ACHN (cell line): ENCODE data around the gene DNMT3L.
A peak's percentile ranks its signal among the peaks of the same experiment; 100 is the strongest.

Source experiments
- DNase-seq: peaks from one replicate; pipeline ENCODE4 v3.0.0-alpha.2; 2015
- in situ Hi-C: cut with HindIII; loops from 2 replicates; pipeline ENCODE4 v1.10.0; 2017; ENCODE audit warnings: low sequenced_read_pairs, low pct_ligation_motif_present, low pct_unique_long_range_greater_than_20kb

DNMT3L gene

DNA sequence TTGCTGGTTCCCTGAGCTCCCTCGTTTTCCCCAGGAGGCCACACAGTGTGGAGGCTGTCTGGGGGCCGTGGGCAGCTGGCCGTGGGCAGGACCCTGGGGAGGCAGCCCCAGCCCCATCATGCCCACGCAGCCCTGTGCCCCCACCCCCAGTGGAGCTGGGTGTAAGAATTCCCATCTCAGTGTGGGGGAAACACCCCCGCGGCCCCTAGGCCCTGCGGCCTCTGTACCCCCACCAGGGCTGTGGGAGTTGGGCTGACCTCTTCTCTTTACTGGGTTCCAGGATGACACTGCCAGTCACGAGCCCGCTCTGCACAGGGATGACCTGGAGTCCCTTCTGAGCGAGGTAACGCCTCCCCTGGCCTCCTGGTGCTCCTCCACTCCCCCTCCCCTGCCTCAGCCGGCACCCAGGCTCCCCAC is 34.4 kb upstream of the DNMT3L start:
- in situ Hi-C loops: no loop called here
- no peak for DNase-seq

DNA sequence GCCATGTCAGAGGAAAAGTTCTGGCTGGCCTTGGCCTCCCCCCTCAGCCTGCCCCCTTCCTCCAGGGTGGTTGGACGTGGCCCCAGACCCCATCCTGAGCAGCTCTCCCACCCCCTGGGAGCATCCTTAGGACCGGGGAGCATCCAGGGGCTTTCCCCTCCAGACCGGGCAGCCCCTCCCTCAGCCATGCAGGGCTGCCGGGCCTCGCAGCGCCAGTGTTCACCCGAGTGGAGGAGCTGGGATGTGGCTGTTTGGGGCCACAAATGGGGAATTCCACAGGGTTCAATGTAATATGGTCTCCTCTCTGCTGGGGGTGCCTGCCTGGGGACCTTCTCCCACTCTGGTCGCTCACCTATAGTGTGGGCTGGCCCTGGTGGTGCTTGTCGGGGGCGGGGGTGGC is 33.9 kb upstream of the DNMT3L start:
- DNase-seq: no peak
- in situ Hi-C loops: no loop called here

DNA sequence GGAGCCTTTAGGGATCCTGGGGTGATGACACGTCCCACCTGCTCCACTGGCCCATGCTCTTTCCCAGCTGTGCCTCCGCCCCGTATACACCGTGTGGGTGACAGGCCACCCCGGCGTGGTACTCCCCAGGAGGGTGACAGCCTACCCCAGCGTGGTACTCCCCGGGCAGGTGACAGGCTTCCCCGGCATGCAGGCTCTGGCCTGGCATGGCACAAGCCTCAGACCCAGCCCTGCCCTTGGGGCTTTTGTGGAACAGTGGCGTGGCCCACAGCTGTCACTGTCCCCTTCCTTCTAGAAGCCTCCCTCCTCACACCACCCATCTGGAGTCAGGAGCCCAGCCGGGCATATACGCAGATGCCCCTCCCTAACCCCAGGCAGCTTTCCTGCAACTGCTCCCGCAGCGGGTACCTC is 33.5 kb upstream of the DNMT3L start:
- DNase-seq: no peak

DNA sequence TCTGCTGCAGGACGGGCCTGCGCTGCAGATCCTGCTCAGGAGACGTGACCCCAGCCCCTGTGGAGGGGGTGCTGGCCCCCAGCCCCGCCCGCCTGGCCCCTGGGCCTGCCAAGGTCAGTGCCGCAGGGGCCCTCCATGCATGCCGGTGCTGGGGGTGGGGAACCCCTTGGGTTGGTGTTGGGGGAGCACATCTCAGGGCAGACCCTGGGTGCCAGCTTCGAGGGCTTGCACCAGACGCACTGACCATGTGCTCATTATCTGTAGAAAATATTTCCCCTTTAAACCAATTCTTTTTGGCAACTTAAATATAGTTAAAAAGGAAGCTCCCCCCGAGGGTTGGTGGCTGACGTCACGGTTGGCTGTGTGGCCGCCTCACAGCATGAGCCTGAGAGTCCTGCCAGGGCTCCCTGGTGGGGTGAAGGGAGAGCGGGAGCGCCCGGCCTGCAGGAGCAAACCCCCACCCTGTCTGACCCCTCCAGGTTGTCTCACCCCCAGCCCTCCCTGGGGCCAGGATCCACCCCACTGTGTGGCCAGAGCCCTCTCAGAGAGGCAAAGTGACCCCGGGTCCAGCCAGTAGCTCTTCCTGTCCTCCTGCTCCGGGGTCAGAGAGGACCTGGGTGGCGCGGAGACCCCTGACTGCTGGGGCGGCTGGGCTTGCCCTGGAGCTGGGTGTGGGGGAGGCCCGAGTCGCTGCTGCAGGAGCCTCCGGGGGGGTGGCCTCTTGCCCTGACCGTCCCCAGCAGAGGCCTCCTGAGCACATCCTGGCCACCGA is 32.9 kb upstream of the DNMT3L start:
- peak; percentile 18 for DNase-seq
- in situ Hi-C loops: no loop called here

More for the DNA sequence above, 33.5 kb upstream of the DNMT3L start:
- in situ Hi-C loops: no loop called here

DNA sequence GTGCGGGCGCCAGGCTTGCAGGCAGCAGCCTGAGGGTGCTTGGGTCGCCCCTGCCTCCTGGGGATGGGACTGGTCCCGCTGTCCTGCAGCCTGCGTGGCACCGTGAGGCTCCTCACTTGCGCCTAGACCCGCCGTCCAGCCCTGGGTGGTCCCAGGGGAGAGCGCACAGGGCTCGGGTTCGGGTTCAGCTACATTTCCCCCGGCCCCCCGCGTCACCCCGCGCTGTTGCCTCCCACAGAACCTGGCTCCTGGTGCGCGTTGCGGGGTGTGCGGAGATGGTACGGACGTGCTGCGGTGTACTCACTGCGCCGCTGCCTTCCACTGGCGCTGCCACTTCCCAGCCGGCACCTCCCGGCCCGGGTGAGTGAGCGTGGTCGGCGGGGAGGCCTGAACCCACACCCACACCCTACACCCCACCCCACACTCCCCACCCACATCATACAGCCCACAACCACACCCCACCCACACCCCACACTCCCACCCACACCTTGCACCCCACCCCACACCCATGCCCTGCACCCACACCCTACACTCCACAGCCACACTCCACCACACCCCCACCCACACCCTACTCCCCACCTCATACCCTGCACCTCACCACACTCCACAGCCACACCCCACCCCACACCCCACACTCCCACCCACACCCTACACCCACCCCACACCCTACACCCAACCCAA is 32.0 kb upstream of the DNMT3L start:
- in situ Hi-C loops: no loop called here
- DNase-seq: no peak

DNA sequence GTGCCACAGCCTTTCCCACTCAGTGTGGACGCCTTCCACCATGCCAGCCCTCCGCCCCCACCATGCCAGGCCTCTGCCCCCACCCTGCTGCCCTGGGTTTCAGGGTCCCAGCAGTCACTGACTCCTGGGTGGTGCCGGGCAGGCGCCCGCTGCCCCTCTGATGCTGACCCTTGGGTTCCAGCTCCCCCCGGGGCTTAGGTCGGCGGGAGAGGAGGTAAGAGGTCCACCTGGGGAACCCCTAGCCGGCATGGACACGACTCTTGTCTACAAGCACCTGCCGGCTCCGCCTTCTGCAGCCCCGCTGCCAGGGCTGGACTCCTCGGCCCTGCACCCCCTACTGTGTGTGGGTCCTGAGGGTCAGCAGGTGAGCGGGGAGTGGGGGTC is 31.1 kb upstream of the DNMT3L start:
- no peak for DNase-seq
- in situ Hi-C loops: no loop called here

DNA sequence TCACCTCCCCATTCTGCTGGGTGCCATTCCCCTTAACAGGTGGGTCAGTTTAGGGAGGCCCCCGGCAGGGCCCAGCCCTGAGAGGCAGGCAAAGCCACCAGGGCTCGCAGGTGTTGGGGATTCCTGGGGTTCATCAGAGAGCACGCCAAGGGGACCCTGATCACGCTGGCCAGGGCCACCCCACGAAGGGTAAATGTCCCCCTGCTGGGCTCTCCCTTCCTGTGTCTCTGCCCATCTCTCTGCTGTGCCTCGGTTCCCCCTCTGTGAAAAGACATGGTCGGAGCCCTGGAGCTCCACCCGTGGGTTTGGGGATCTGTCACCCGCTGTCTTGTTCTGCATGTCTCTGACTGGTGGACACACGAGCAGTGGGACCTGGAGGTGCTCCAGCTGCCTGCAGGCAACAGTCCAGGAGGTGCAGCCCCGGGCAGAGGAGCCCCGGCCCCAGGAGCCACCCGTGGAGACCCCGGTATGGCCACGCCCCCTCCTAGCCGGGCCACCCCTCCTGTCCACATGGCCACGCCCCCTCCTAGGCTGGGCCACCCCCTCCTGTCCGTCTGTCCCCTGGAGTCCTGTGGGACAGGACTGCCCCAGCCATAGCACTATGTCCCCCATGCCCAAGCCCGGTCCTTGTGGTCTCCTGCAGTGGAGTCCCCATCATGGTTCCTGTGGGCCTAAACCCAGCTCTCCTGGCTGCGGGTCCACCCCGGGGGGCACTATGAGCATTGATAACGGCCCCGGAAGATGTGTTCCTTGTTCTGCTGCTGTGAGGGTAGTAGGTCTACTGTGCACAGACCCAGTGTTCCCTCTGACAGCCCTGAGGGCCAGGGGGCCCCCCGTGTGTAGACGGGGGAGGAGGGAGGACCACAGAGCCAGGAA is 30.5 kb upstream of the DNMT3L start:
- no peak for DNase-seq

DNA sequence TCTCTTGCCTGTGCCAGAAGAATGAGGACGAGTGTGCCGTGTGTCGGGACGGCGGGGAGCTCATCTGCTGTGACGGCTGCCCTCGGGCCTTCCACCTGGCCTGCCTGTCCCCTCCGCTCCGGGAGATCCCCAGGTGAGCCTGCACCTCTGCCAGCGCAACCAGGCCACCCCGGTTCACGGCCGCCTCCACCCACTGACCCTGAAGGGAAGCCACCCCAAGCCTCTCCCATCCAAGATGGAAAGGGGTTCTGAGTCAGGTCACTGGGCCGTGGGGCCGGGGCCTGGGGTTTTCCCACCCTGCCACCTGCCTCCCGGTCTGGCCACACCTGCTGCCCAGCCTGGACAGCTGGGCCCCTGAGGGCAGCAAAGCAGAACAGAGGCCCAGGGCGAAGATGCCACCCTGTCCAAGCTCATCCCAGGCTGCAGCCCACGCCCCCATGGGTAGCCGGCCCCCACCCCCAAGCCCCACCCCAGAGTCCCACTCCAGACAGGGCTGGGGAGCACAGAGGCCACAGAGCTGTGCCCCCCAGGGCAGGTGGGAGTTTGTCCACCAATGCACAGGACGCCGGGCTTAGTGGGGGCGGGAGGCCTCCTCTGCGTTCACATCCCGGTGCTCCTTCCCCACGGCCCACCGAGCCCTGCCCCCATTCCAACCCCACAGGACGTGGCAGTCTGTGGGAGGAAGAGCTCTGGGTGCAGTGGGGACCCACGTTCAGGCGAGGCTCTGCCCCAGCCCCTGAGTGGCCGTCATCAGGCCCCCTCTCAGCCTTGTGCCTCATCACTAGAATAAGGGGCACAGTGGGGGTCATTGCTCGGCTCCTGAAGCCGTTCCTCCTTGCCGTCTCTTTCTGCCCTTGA is 29.6 kb upstream of the DNMT3L start:
- no peak for DNase-seq
- in situ Hi-C loops: no loop called here

More for the DNA sequence above, 30.5 kb upstream of the DNMT3L start:
- in situ Hi-C loops: no loop called here

DNA sequence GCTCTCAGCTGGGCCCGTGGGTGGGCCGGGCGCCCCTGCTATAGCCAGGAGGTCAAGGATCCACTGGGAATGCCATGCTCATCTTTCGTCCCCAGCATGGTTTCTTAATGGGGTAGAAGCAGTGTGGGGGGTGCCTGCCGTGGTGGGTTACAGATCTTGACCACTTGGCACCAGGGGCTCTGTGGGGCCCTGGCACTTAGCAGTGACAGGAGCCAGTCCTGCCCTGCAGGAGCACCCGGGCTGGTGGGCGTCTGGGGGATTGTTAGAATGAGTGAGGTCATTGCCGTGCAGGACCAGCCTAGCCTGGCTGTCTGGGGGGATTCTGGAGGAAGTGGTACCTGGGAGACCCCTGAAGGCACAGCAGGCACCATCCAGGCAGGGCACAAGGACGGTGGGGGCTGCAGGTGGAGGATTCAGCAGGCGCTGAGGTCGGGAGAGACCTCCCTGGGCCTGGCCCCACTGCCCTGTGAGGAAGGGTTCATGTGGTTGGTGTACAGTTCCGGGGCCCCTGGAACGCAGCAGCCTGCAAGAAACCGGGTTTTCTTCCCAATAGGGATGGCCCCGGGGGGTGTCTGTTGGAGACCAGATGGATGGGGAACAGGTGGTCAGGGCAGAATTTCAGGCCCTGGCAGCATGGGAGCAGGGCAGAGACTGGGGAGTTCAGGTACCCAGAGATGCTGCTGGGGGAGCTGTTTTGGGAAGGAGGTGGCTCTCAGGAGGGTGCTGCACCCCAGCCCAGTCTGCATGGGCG is 28.8 kb upstream of the DNMT3L start:
- DNase-seq: no peak
- in situ Hi-C loops: no loop called here

DNA sequence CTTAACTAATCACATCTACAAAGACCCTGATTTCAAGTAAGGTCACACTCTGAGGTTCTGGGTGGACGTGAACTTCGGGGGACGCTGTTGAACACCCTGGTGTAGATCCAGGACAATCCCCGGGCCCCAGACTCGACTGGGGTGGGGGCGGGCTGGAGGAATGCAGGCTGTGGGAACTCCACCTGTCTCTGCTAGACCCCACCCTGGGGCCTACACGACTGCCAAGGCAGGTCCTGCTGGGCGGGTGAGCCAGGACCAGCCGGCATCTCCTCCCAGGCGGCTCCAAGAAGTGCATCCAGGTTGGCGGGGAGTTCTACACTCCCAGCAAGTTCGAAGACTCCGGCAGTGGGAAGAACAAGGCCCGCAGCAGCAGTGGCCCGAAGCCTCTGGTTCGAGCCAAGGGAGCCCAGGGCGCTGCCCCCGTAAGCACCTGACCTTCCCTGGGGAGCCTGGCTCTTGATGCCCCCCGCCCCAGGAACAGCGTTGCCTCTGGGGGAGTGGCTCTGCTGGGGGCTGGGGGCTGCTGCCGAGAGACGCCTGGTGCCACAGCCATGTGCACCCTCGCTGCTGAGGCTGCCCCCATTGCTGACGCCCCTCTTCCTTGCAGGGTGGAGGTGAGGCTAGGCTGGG is 27.8 kb upstream of the DNMT3L start:
- no peak for DNase-seq
- in situ Hi-C loops: no loop called here

DNA sequence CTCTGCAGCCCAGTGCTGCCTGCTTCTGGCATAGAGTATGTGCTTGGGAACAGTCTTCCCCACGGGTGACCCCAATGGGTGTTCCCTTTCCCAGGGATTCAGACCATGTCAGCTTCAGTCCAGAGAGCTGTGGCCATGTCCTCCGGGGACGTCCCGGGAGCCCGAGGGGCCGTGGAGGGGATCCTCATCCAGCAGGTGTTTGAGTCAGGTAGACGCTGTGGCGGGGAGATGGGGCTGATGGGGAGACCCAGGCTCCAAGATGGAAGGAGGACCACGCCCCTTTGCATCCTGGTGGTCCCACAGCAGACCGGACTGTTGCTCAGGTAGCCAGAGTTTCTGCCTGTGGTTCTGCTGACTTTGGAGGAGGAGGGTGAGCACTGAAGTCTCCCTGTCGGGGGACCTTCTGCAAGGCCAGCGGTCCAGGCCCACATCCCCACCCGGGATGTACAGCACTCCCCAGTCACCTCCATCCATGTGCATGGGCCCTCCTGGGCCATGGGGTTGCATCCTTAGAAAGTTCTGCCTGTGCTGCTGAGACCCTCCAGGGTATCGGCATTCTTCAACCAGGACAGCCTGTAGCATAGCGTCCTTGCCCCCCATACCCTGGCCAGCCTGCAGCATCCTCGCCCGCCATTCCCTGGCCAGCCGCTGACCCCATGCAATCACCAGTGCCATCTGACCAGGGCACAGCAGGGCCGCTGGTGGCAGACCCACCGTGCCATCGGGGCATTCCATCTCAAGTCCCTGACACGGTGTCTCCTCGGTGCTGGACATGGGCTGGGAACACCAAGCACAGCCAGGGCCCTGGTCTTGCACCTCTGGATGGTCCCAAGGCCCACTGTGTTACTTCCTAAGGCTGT is 26.8 kb upstream of the DNMT3L start:
- in situ Hi-C loops: no loop called here

DNA sequence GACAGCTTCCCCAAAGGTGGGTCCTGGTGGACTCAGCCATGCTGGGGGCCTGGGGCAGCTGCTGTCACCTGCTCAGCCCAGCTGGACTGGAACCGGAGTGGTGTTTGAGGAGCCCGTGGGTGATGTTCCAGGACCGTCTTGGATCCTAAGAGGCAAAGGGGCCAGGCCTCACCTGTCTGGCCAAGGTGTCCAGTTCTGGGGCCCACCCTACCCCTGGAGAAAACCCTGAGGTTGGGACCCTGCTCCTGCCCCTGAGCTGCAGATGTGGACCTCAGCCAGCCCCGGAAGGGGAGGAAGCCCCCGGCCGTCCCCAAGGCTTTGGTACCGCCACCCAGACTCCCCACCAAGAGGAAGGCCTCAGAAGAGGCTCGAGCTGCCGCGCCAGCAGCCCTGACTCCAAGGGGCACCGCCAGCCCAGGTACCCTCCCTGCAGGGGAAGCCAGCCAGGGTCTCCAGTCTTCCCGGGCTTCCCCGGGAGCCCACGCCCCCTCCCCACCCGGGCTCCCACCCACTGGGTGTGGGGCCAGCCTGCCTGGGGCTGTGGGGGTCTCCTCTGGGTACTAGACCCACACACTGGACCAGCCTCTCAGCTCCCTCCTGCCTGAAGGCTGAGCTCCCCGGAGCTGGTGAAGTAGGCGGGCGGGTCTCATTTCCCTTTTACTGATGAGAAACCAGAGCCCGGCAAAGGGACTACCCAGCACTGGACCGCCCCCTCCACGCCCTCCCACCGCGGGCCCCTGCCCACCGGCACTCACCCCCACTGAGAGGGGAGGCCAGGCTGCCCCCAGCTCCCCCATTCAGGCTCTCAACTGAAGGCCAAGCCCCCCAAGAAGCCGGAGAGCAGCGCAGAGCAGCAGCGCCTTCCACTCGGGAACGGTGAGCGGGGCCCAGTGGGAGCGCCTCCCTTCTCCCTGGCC is 25.3 kb upstream of the DNMT3L start:
- no peak for DNase-seq
- in situ Hi-C loops: no loop called here

More for the DNA sequence above, 26.8 kb upstream of the DNMT3L start:
- DNase-seq: no peak

DNA sequence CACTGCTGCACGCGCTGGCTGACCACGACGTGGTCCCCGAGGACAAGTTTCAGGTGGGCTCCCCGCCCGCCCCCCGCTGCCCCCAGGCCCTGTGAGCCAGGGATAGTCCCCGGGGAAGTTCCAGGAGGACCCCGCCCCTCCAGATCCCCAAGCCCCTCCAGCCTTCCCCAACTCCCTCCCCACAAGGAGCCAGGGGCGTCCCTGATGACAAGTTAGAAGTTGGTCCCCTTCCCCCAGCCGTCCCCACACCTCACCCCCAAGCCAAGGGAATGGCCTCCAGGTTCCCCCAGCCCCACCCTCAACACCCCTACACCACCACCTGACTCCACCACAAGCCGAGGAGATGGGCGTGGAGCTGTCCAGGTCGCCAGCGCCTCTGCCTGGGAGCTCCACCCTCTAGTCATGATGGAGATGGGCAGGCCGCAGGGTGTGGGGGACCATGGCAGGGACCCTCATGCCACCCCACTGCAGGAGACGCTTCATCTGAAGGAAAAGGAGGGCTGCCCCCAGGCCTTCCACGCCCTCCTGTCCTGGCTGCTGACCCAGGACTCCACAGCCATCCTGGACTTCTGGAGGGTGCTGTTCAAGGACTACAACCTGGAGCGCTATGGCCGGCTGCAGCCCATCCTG is 24.5 kb upstream of the DNMT3L start:
- DNase-seq: no peak
- in situ Hi-C loops: no loop called here

DNA sequence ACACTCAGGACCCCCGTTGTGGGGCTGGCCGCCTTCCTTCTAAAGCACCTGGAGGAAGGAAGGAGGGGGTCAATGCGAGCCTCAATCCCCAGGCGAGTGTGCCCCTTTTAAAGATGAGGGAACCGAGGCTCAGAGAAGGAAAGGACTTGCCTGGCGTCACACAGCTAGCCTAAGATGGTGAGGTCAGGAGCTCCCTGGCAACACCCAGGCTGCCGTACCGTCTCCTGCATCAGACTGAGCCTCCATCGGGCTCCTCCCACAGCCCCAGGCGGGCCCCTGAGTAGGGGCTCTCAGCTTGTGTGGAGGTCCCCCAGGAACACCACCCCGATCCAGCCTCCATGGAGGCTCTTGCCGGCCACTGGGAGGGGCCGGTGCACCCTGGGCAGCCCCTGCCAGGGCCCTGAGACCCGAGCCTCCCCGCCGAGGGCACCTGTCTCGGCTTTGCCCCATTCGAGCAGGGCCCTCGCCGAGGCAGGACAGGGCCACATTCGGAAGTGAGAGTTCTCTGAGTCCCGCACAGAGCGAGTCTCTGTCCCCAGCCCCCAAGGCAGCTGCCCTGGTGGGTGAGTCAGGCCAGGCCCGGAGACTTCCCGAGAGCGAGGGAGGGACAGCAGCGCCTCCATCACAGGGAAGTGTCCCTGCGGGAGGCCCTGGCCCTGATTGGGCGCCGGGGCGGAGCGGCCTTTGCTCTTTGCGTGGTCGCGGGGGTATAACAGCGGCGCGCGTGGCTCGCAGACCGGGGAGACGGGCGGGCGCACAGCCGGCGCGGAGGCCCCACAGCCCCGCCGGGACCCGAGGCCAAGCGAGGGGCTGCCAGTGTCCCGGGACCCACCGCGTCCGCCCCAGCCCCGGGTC is 23.7 kb upstream of the DNMT3L start, which contains the start of gene AIRE:
TSS of gene AIRE (plus strand) at position 739 of the 855 bp plus-strand sequence. CDS start 131 bp downstream, outside the sequence.
- in situ Hi-C loops: no loop called here

More for the DNA sequence above, 23.7 kb upstream of the DNMT3L start, which contains the start of gene AIRE:
- DNase-seq: peak; percentile 20
